HPDE6-E6E7 (cell line): ENCODE results near the gene USP38.
"Not testable (repeated sequence)": the region's sequence is repeated elsewhere in the genome, so short reads cannot be mapped to it uniquely, and the experiment has no call there.

ENCODE experiments used
- DNase-seq: peaks from one replicate; pipeline ENCODE4 v3.0.0; 2011; ENCODE audit warnings: missing footprints; ENCODE audit errors: extremely low spot score

USP38 gene

GRCh38 chr4:143267690-143268089 lies 83.0 kb downstream of the USP38 start:
- DNase-seq = not testable (repeated sequence)

- DNase-seq = no peak
Observed at GRCh38 chr4:143270256-143270838, 85.6 kb downstream of the USP38 start.
